Measurements from ENCODE around the gene RGS7. TPM values are rescaled to one million over a fixed set of nuclear protein-coding genes. Genes with fewer than 3 reads are reported as not detected.

The RGS7 gene
- total and polyA plus RNA-seq, 10 of the 15 experiments (the other 5 are each of a cell fraction or from before 2014, with no cell fraction given), result not detected

DNA sequence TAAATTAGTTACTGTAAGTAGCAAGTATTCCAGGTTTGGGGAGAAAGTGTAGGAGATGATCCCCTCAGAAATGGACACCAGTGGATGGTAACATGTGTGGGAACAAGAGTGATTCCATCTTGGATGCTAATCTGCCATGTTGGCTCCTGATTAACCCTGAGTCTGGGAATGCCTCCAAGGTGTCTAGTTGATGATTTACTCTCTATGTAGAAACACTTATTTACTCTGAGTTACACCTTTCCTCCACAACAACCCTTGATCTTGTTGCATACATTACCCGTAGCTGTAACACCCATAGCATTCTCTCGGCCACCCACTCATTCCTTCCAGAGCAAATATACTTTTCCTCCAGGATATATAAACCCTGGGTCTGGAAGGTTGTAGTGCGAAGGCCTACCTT lies 429.2 kb downstream of the RGS7 start:
- Histone ChIP-seq H3K4me1 (ENCODE audit: control insufficient read depth, insufficient read depth, low read length) (no peaks in the 10 kb centered on the region), H3K36me3 (ENCODE audit: control insufficient read depth in 2 of 2, insufficient read depth in 2 of 2, low read length in 1 of 2) (no peaks in the 10 kb centered on the region), H3K27ac (ENCODE audit: control insufficient read depth, insufficient read depth) (no peak overlapping the region), H2AFZ (ENCODE audit: control insufficient read depth, low read depth, low read length) (no peak overlapping the region), H3K4me3 (no peak overlapping the region), H3K9ac (ENCODE audit: control insufficient read depth, insufficient read depth, low read length) (no peak overlapping the region), H3K79me2 (ENCODE audit: control insufficient read depth, insufficient read depth, low read length) (no peaks in the 10 kb centered on the region), H3K9me3 (replicated peaks; ENCODE audit: control insufficient read depth, insufficient read depth, low read length) (no peaks in the 10 kb centered on the region), H3K4me2 (ENCODE audit: control insufficient read depth, insufficient read depth) (no peak overlapping the region), H3K27me3 (replicated peaks in 1 of 2; ENCODE audit: control insufficient read depth in 2 of 2, insufficient read depth in 2 of 2, low read length in 1 of 2) (no peaks in the 10 kb centered on the region), H4K20me1 (ENCODE audit: control insufficient read depth, insufficient read depth) (no peaks in the 10 kb centered on the region)
- BruUV-seq (replicated peaks), result no TSS peak
- SMC1A ChIA-PET (ENCODE audit: uncharacterized antibody, unreplicated experiment), result no interaction called here
- POLR2A ChIA-PET, result no interaction called here
- no peak for ATAC-seq
- intact Hi-C loops (cut with micrococcal nuclease; ENCODE audit: unreplicated experiment), result no loop called here
- no peak for TF ChIP-seq RAD21 (IDR thresholded peaks at IDR 0.05; ENCODE audit: insufficient read depth, low read depth, low read length)
- no peak for TF ChIP-seq ZSCAN29 (IDR thresholded peaks at IDR 0.05)
- WGBS (ENCODE audit: insufficient coverage, insufficient replicate concordance, low lambda C conversion rate, missing lambda C conversion rate), result 30% methylated on average over 3 of the region's 3 CpGs
- FAIRE-seq, result no peak
- CTCF ChIA-PET, result no interaction called here
- DNase-seq (ENCODE audit: low read depth, low spot score), result no peak
- in situ Hi-C loops (cut with MboI), result no loop called here
- RAD21 ChIA-PET (ENCODE audit: unreplicated experiment), result no interaction called here

DNA sequence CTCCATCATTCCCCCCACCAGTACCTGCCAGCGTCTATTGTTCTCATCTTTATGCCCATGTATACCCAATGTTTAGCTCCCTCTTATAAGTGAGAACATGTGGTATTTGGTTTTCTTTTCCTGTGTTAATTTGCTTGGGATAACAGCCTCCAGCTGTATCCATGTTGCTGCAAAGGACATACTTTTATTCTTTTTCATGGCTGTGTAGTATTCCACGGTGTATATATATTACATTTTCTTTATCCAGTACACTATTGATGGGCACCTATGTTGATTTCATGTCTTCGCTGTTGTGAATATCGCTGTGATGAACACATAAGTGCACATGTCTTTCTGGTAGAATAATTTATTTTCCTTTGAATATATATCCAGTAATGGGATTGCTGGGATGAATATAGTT lies 431.7 kb downstream of the RGS7 start:
- no peak for TF ChIP-seq MYB (IDR thresholded peaks at IDR 0.05; ENCODE audit: borderline replicate concordance, low read depth, low read length)
- Histone ChIP-seq H2AFZ (ENCODE audit: control insufficient read depth, low read depth, low read length) (no peak overlapping the region), H3K36me3 (ENCODE audit: control insufficient read depth in 2 of 2, insufficient read depth in 2 of 2, low read length in 1 of 2) (no peaks in the 10 kb centered on the region), H4K20me1 (ENCODE audit: control insufficient read depth, insufficient read depth) (no peaks in the 10 kb centered on the region), H3K79me2 (ENCODE audit: control insufficient read depth, insufficient read depth, low read length) (no peaks in the 10 kb centered on the region), H3K27me3 (replicated peaks in 1 of 2; ENCODE audit: control insufficient read depth in 2 of 2, insufficient read depth in 2 of 2, low read length in 1 of 2) (no peaks in the 10 kb centered on the region), H3K27ac (ENCODE audit: control insufficient read depth, insufficient read depth) (no peak overlapping the region), H3K9me3 (replicated peaks; ENCODE audit: control insufficient read depth, insufficient read depth, low read length) (no peaks in the 10 kb centered on the region), H3K9ac (ENCODE audit: control insufficient read depth, insufficient read depth, low read length) (no peak overlapping the region), H3K4me2 (ENCODE audit: control insufficient read depth, insufficient read depth) (no peak overlapping the region), H3K4me3 (no peak overlapping the region), H3K4me1 (ENCODE audit: control insufficient read depth, insufficient read depth, low read length) (no peaks in the 10 kb centered on the region)
- RAD21 ChIA-PET (ENCODE audit: unreplicated experiment), result no interaction called here
- BruUV-seq (replicated peaks), result no TSS peak
- intact Hi-C loops (cut with micrococcal nuclease; ENCODE audit: unreplicated experiment), result no loop called here
- WGBS (ENCODE audit: insufficient coverage, insufficient replicate concordance, low lambda C conversion rate, missing lambda C conversion rate), result 52% methylated on average over 4 of the region's 4 CpGs
- DNase-seq (ENCODE audit: low read depth, low spot score) (no peak), ATAC-seq (no peak), FAIRE-seq (no peak)
- SMC1A ChIA-PET (ENCODE audit: uncharacterized antibody, unreplicated experiment), result no interaction called here
- in situ Hi-C loops (cut with MboI), result no loop called here
- POLR2A ChIA-PET, result no interaction called here
- CTCF ChIA-PET, result no interaction called here

Data from GM12878 (cell line).